Measurements from ENCODE around the gene ETV3L.

ETV3L gene

GRCh38 chr1:157099633-157100009 lies at the start of gene ETV3L:
Gene ETV3L (minus strand): TSS chr1:157099808. CDS start chr1:157099523, 285 bp downstream.
- DNase-seq (ENCODE audit: low read depth): no peak
- H3K4me3 ChIP-seq (ENCODE audit: low read length): no peak within 1 kb of the TSS
- no peak for TF ChIP-seq CTCF (conservative IDR thresholded peaks at IDR 0.05; ENCODE audit: low read depth, low read length)

- no peak for TF ChIP-seq CTCF (conservative IDR thresholded peaks at IDR 0.05; ENCODE audit: low read depth, low read length)
- no peak overlapping the region for H3K4me3 ChIP-seq (ENCODE audit: low read length)
- peak; percentile 75 for DNase-seq (ENCODE audit: low read depth)
Measured at GRCh38 chr1:157147906-157148700, 48.5 kb upstream of the ETV3L start.

GRCh38 chr1:157147037-157147436 lies 47.4 kb upstream of the ETV3L start:
- DNase-seq (ENCODE audit: low read depth): no peak
- no peak for TF ChIP-seq CTCF (conservative IDR thresholded peaks at IDR 0.05; ENCODE audit: low read depth, low read length)
- no peak overlapping the region for H3K4me3 ChIP-seq (ENCODE audit: low read length)

- DNase-seq (ENCODE audit: low read depth): no peak
- no peak for TF ChIP-seq CTCF (conservative IDR thresholded peaks at IDR 0.05; ENCODE audit: low read depth, low read length)
- no peak overlapping the region for H3K4me3 ChIP-seq (ENCODE audit: low read length)
Measured at GRCh38 chr1:157146244-157146643, 46.6 kb upstream of the ETV3L start.

- DNase-seq (ENCODE audit: low read depth): no peak
- no peak for TF ChIP-seq CTCF (conservative IDR thresholded peaks at IDR 0.05; ENCODE audit: low read depth, low read length)
- H3K4me3 ChIP-seq (ENCODE audit: low read length): no peak overlapping the region
Measured at GRCh38 chr1:157145076-157145475, 45.5 kb upstream of the ETV3L start.

- no peak for DNase-seq (ENCODE audit: low read depth)
- no peak overlapping the region for H3K4me3 ChIP-seq (ENCODE audit: low read length)
- no peak for TF ChIP-seq CTCF (conservative IDR thresholded peaks at IDR 0.05; ENCODE audit: low read depth, low read length)
Measured at GRCh38 chr1:157144509-157144908, 44.9 kb upstream of the ETV3L start.

GRCh38 chr1:157142765-157143423 lies 43.3 kb upstream of the ETV3L start:
- no peak for TF ChIP-seq CTCF (conservative IDR thresholded peaks at IDR 0.05; ENCODE audit: low read depth, low read length)
- H3K4me3 ChIP-seq (ENCODE audit: low read length): no peak overlapping the region
- DNase-seq (ENCODE audit: low read depth): no peak
